Activated CD8-positive, alpha-beta memory T cell treated with anti-CD3 and anti-CD28 coated beads, Interleukin-2, amount 10 ng/mL, durations not matched to agents 7 days and 5 days (primary cell): ENCODE results near the gene PCSK5. TPM values are rescaled to one million over a fixed set of nuclear protein-coding genes. Genes with fewer than 3 reads are reported as not detected.
"Not testable (repeated sequence)": the region's sequence is repeated elsewhere in the genome, so short reads cannot be mapped to it uniquely, and the experiment has no call there.

Experiments
- ATAC-seq: fragments of 150-1000 bp; cut with Tn5 transposase; one replicate; pipeline ENCODE4 v1.10.0; 2021; ENCODE audit warnings: moderate library complexity
- CTCF ChIA-PET: fragments of 350-600 bp; sonication (Branson Sonifier 250); formaldehyde crosslinking; loops from one replicate; lab custom pipeline; 2021; ENCODE audit warnings: antibody characterized with exemption; lab: Charles Lee
- DNase-seq: peaks from one replicate; pipeline ENCODE4 v3.0.0-alpha.2; 2020
- H3K27ac Mint-ChIP-seq: one replicate; pipeline ENCODE4 v1.8.0; 2021; ENCODE audit warnings: mild to moderate bottlenecking, mixed read lengths
- H3K27me3 Mint-ChIP-seq: one replicate; pipeline ENCODE4 v1.8.0; 2021; ENCODE audit warnings: mixed read lengths
- H3K36me3 Mint-ChIP-seq: one replicate; pipeline ENCODE4 v1.8.0; 2021; ENCODE audit warnings: mild to moderate bottlenecking, mixed read lengths
- H3K4me1 Mint-ChIP-seq: one replicate; pipeline ENCODE4 v1.8.0; 2021; ENCODE audit warnings: mixed read lengths
- H3K4me3 Mint-ChIP-seq: one replicate; pipeline ENCODE4 v1.8.0; 2021; ENCODE audit warnings: mild to moderate bottlenecking, moderate library complexity, mixed read lengths
- H3K9me3 Mint-ChIP-seq: one replicate; pipeline ENCODE4 v1.8.0; 2022; ENCODE audit warnings: low read depth, mixed read lengths
- total RNA-seq, 2 experiments: library from RNA; stranded (reverse); gene quantifications; one replicate each; pipeline ENCODE4 v1.2.3, GENCODE V29; 2021

The PCSK5 gene
- total RNA-seq, 2 experiments from 2014 or later: 1.1 to 2.0 TPM

- no peak overlapping the region for H3K4me3 Mint-ChIP-seq
- H3K36me3 Mint-ChIP-seq: peaks cover 2% of the 10 kb centered on the region
- H3K9me3 Mint-ChIP-seq: no peaks in the 10 kb centered on the region
- ATAC-seq (no peak), DNase-seq (no peak)
- no peak overlapping the region for H3K27ac Mint-ChIP-seq
- CTCF ChIA-PET: no interaction called here
- H3K27me3 Mint-ChIP-seq: no peaks in the 10 kb centered on the region
- no peaks in the 10 kb centered on the region for H3K4me1 Mint-ChIP-seq
Measured at GRCh38 chr9:76077537-76077936, 187.1 kb downstream of the PCSK5 start.

GRCh38 chr9:76081281-76081680 is 190.8 kb downstream of the PCSK5 start:
- H3K4me3 Mint-ChIP-seq, CTCF ChIA-PET, H3K4me1 Mint-ChIP-seq, H3K27me3 Mint-ChIP-seq, H3K36me3 Mint-ChIP-seq, DNase-seq, H3K9me3 Mint-ChIP-seq, ATAC-seq, H3K27ac Mint-ChIP-seq: not testable (repeated sequence)

- DNase-seq (no peak), ATAC-seq (no peak)
- Mint-ChIP-seq H3K9me3 (no peaks in the 10 kb centered on the region), H3K4me1 (no peaks in the 10 kb centered on the region), H3K27me3 (no peaks in the 10 kb centered on the region), H3K36me3 (peaks cover 2% of the 10 kb centered on the region), H3K4me3 (no peak overlapping the region), H3K27ac (no peak overlapping the region)
- CTCF ChIA-PET: no interaction called here
Measured at GRCh38 chr9:76082057-76082456, 191.6 kb downstream of the PCSK5 start.

- no peaks in the 10 kb centered on the region for H3K36me3 Mint-ChIP-seq
- H3K27ac Mint-ChIP-seq: no peak overlapping the region
- no peaks in the 10 kb centered on the region for H3K27me3 Mint-ChIP-seq
- H3K4me1 Mint-ChIP-seq: no peaks in the 10 kb centered on the region
- CTCF ChIA-PET: no interaction called here
- DNase-seq (no peak), ATAC-seq (no peak)
- no peaks in the 10 kb centered on the region for H3K9me3 Mint-ChIP-seq
- no peak overlapping the region for H3K4me3 Mint-ChIP-seq
Measured at GRCh38 chr9:76085596-76085995, 195.1 kb downstream of the PCSK5 start.

GRCh38 chr9:76086539-76086938 is 196.1 kb downstream of the PCSK5 start:
- CTCF ChIA-PET: no interaction called here
- Mint-ChIP-seq H3K9me3 (no peaks in the 10 kb centered on the region), H3K36me3 (no peaks in the 10 kb centered on the region), H3K27me3 (no peaks in the 10 kb centered on the region), H3K27ac (no peak overlapping the region), H3K4me3 (no peak overlapping the region), H3K4me1 (no peaks in the 10 kb centered on the region)
- DNase-seq (no peak), ATAC-seq (no peak)

- Mint-ChIP-seq H3K4me3 (no peak overlapping the region), H3K36me3 (no peaks in the 10 kb centered on the region), H3K4me1 (no peaks in the 10 kb centered on the region), H3K27me3 (no peaks in the 10 kb centered on the region), H3K27ac (no peak overlapping the region), H3K9me3 (no peaks in the 10 kb centered on the region)
- CTCF ChIA-PET: no interaction called here
- ATAC-seq: no peak
- DNase-seq: no peak
Measured at GRCh38 chr9:76087976-76088375, 197.5 kb downstream of the PCSK5 start.

GRCh38 chr9:76090330-76090729 is 199.9 kb downstream of the PCSK5 start:
- Mint-ChIP-seq H3K4me1 (no peaks in the 10 kb centered on the region), H3K9me3 (no peaks in the 10 kb centered on the region), H3K4me3 (no peak overlapping the region), H3K27ac (no peak overlapping the region), H3K36me3 (no peaks in the 10 kb centered on the region), H3K27me3 (no peaks in the 10 kb centered on the region)
- no peak for DNase-seq
- ATAC-seq: no peak
- CTCF ChIA-PET: no interaction called here

- CTCF ChIA-PET: no interaction called here
- DNase-seq (no peak), ATAC-seq (no peak)
- no peaks in the 10 kb centered on the region for H3K9me3 Mint-ChIP-seq
- no peak overlapping the region for H3K4me3 Mint-ChIP-seq
- no peaks in the 10 kb centered on the region for H3K36me3 Mint-ChIP-seq
- no peaks in the 10 kb centered on the region for H3K4me1 Mint-ChIP-seq
- no peaks in the 10 kb centered on the region for H3K27me3 Mint-ChIP-seq
- no peak overlapping the region for H3K27ac Mint-ChIP-seq
Measured at GRCh38 chr9:76090909-76091308, 200.4 kb downstream of the PCSK5 start.

GRCh38 chr9:76092572-76092971 is 202.1 kb downstream of the PCSK5 start:
- Mint-ChIP-seq H3K36me3 (no peaks in the 10 kb centered on the region), H3K27me3 (no peaks in the 10 kb centered on the region), H3K27ac (no peak overlapping the region), H3K9me3 (no peaks in the 10 kb centered on the region), H3K4me3 (no peak overlapping the region), H3K4me1 (no peaks in the 10 kb centered on the region)
- no peak for DNase-seq
- CTCF ChIA-PET: interaction anchor here (0.7 kb wide), 1 partner anchor 908 kb away, joined by 7 read pairs; no protein-coding TSS in a partner anchor
- ATAC-seq: no peak

- Mint-ChIP-seq H3K27ac (no peak overlapping the region), H3K9me3 (no peaks in the 10 kb centered on the region), H3K36me3 (no peaks in the 10 kb centered on the region), H3K27me3 (no peaks in the 10 kb centered on the region), H3K4me3 (no peak overlapping the region), H3K4me1 (no peaks in the 10 kb centered on the region)
- CTCF ChIA-PET: no interaction called here
- DNase-seq (no peak), ATAC-seq (no peak)
Measured at GRCh38 chr9:76095585-76095984, 205.1 kb downstream of the PCSK5 start.

GRCh38 chr9:76099516-76099915 is 209.0 kb downstream of the PCSK5 start:
- ATAC-seq: no peak
- H3K27ac Mint-ChIP-seq: no peak overlapping the region
- CTCF ChIA-PET: no interaction called here

GRCh38 chr9:76101075-76101474 is 210.6 kb downstream of the PCSK5 start:
- H3K36me3 Mint-ChIP-seq: no peaks in the 10 kb centered on the region
- H3K27ac Mint-ChIP-seq: no peak overlapping the region
- ATAC-seq: no peak
- no peak overlapping the region for H3K4me3 Mint-ChIP-seq
- no peaks in the 10 kb centered on the region for H3K27me3 Mint-ChIP-seq
- H3K9me3 Mint-ChIP-seq: no peaks in the 10 kb centered on the region
- no peak for DNase-seq
- H3K4me1 Mint-ChIP-seq: no peaks in the 10 kb centered on the region
- CTCF ChIA-PET: no interaction called here

More at GRCh38 chr9:76099516-76099915, 209.0 kb downstream of the PCSK5 start:
- Mint-ChIP-seq H3K27me3 (no peaks in the 10 kb centered on the region), H3K4me1 (no peaks in the 10 kb centered on the region), H3K4me3 (no peak overlapping the region), H3K9me3 (no peaks in the 10 kb centered on the region), H3K36me3 (no peaks in the 10 kb centered on the region)
- DNase-seq: no peak

GRCh38 chr9:76101491-76101890 is 211.0 kb downstream of the PCSK5 start:
- Mint-ChIP-seq H3K4me1 (no peaks in the 10 kb centered on the region), H3K27me3 (no peaks in the 10 kb centered on the region), H3K4me3 (no peak overlapping the region), H3K27ac (no peak overlapping the region), H3K36me3 (no peaks in the 10 kb centered on the region), H3K9me3 (no peaks in the 10 kb centered on the region)
- CTCF ChIA-PET: no interaction called here
- DNase-seq (no peak), ATAC-seq (no peak)

- no peaks in the 10 kb centered on the region for H3K36me3 Mint-ChIP-seq
- H3K4me3 Mint-ChIP-seq: no peak overlapping the region
- CTCF ChIA-PET: no interaction called here
- no peak overlapping the region for H3K27ac Mint-ChIP-seq
- no peaks in the 10 kb centered on the region for H3K9me3 Mint-ChIP-seq
- H3K4me1 Mint-ChIP-seq: no peaks in the 10 kb centered on the region
- ATAC-seq (no peak), DNase-seq (no peak)
- no peaks in the 10 kb centered on the region for H3K27me3 Mint-ChIP-seq
Measured at GRCh38 chr9:76101947-76102346, 211.5 kb downstream of the PCSK5 start.
